Upper lobe of left lung (tissue), 6 donors: Measurements from ENCODE around the gene PRAME. TPM values are rescaled to one million over a fixed set of nuclear protein-coding genes. Genes with fewer than 3 reads are reported as not detected.

Source experiments
- ATAC-seq, 2 donors: fragments of 200-7000 bp; cut with Tn5 transposase; one replicate each; pipeline ENCODE4 v1.9.1; 2022; ENCODE audit warnings: mild to moderate bottlenecking in 2 of 2, moderate library complexity in 2 of 2; ENCODE audit not compliant: low FRiP score in 2 of 2
- DNase-seq, 2 donors: peaks; one replicate each; pipeline ENCODE4 v3.0.0-alpha.2; 2019 to 2020
- H3K27ac ChIP-seq, 4 donors: fragments of 200-600 bp; sonication (generic); one replicate each; pipeline ENCODE4 v1.5.1; 2016 to 2019
- H3K27me3 ChIP-seq, 4 donors: fragments of 200-600 bp; sonication (generic); one replicate each; pipeline ENCODE4 v1.5.1; 2017 to 2019
- H3K36me3 ChIP-seq, 4 donors: fragments of 200-600 bp; sonication (generic); one replicate each; pipeline ENCODE4 v1.5.1; 2016 to 2019
- H3K4me1 ChIP-seq, 4 donors: fragments of 200-600 bp; sonication (generic); one replicate each; pipeline ENCODE4 v1.5.1; 2018 to 2019
- H3K4me3 ChIP-seq, 4 donors: fragments of 200-600 bp; sonication (generic); one replicate each; pipeline ENCODE4 v1.5.1; 2017 to 2019; ENCODE audit warnings: mild to moderate bottlenecking in 2 of 4, moderate library complexity in 1 of 4
- H3K9me3 ChIP-seq, 4 donors: fragments of 200-600 bp; sonication (generic); one replicate each; pipeline ENCODE4 v1.5.1; 2018 to 2019
- EP300 ChIP-seq, 4 donors: sonication (generic); formaldehyde crosslinking; IDR thresholded peaks; one replicate each; pipeline ENCODE4 v1.5.1; 2017; ENCODE audit warnings: antibody characterized with exemption in 4 of 4, control low read depth in 2 of 4
- POLR2A ChIP-seq, 4 donors: fragments of 450-650 bp; IDR thresholded peaks; one replicate each; pipeline ENCODE4 v1.5.1; 2016 to 2017; ENCODE audit warnings: antibody characterized with exemption in 4 of 4, mild to moderate bottlenecking in 2 of 4
- POLR2AphosphoS5 ChIP-seq, 2 donors: sonication (generic); formaldehyde crosslinking; IDR thresholded peaks; one replicate each; pipeline ENCODE4 v1.5.1; 2017; ENCODE audit warnings: antibody characterized with exemption in 2 of 2
- WGBS, 2 donors: methylation state at CpG; one replicate each; pipeline ENCODE4 v1.1.5; 2017 to 2018; 5-methylcytosine and 5-hydroxymethylcytosine counted together
- total RNA-seq, 6 donors: library from RNA; depleted of rRNA in 4 of 6; stranded (reverse); fragments of >200 nt in 4 of 6; gene quantifications; one replicate each; pipeline versions ENCODE4 v1.1.0 to v1.2.1, GENCODE V29; 2016 to 2021
- TF ChIP-seq, protein P1 (sequence below), 6 experiments: fragments of 450-650 bp in 4 of 6; fragments of 200-600 bp in 2 of 6; sonication (generic) in 2 of 6; IDR thresholded peaks; one replicate each; pipeline ENCODE4 v1.5.1; 2016 to 2019; ENCODE audit warnings: antibody characterized with exemption in 6 of 6
- donor health status: DM: no; HTN: no; CAD: no; lungs with moderate emphysema.
- donor health status: DM: no; HTN: yes; CAD: no; lungs with severe emphysema.

Gene PRAME
- total RNA-seq, 6 donors from 2014 or later: 1.3 to 3.5 TPM; not detected in 4

- no peak overlapping the region for H3K27ac ChIP-seq
- ATAC-seq (peak in 1 of 2 donors; percentile 43), DNase-seq (no peak)
- H3K4me3 ChIP-seq: no peak overlapping the region
- WGBS, 2 donors: 53 to 57% methylated on average over 5 of the region's 5 CpGs
- H3K27me3 ChIP-seq: no peaks in the 10 kb centered on the region
- H3K9me3 ChIP-seq: no peaks in the 10 kb centered on the region
- no peaks in the 10 kb centered on the region for H3K36me3 ChIP-seq
- TF ChIP-seq POLR2A (IDR thresholded peaks at IDR 0.05) (no peak), POLR2AphosphoS5 (IDR thresholded peaks at IDR 0.05) (no peak), EP300 (IDR thresholded peaks at IDR 0.05) (no peak)
- TF ChIP-seq, protein P1, sequence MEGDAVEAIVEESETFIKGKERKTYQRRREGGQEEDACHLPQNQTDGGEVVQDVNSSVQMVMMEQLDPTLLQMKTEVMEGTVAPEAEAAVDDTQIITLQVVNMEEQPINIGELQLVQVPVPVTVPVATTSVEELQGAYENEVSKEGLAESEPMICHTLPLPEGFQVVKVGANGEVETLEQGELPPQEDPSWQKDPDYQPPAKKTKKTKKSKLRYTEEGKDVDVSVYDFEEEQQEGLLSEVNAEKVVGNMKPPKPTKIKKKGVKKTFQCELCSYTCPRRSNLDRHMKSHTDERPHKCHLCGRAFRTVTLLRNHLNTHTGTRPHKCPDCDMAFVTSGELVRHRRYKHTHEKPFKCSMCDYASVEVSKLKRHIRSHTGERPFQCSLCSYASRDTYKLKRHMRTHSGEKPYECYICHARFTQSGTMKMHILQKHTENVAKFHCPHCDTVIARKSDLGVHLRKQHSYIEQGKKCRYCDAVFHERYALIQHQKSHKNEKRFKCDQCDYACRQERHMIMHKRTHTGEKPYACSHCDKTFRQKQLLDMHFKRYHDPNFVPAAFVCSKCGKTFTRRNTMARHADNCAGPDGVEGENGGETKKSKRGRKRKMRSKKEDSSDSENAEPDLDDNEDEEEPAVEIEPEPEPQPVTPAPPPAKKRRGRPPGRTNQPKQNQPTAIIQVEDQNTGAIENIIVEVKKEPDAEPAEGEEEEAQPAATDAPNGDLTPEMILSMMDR (IDR thresholded peaks at IDR 0.05): no peak
- H3K4me1 ChIP-seq: no peaks in the 10 kb centered on the region
Observed at GRCh38 chr22:22546490-22546889, 12.6 kb downstream of the PRAME start.

DNA sequence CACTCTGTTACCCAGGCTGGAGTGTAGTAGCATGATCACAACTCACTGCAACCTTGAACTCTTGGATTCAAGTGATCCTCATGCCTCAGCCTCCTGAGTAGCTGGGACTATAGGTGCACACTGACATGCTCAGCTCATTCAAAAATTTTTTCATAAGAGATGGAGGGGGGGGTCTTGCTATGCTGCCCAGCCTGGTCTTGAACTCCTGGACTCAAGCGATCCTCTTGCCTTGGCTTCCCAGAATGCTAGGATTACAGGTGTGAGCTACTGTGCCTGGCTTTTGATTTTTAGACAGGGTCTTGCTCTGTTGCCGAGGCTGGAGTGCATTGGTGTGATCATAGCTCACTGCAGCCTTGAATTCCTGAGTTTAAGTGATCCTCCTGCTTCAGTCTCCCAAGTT is 14.0 kb downstream of the PRAME start:
- TF ChIP-seq POLR2AphosphoS5 (IDR thresholded peaks at IDR 0.05) (no peak), EP300 (IDR thresholded peaks at IDR 0.05) (no peak), POLR2A (IDR thresholded peaks at IDR 0.05) (no peak)
- TF ChIP-seq, protein P1 (IDR thresholded peaks at IDR 0.05): no peak
- Histone ChIP-seq H3K4me1 (no peaks in the 10 kb centered on the region), H3K36me3 (no peaks in the 10 kb centered on the region), H3K9me3 (no peaks in the 10 kb centered on the region), H3K4me3 (no peak overlapping the region), H3K27ac (no peak overlapping the region), H3K27me3 (no peaks in the 10 kb centered on the region)
- ATAC-seq (no peak), DNase-seq (no peak)
- WGBS, 2 donors: 79 to 100% methylated on average over 1 to 2 of the region's 2 CpGs

DNA sequence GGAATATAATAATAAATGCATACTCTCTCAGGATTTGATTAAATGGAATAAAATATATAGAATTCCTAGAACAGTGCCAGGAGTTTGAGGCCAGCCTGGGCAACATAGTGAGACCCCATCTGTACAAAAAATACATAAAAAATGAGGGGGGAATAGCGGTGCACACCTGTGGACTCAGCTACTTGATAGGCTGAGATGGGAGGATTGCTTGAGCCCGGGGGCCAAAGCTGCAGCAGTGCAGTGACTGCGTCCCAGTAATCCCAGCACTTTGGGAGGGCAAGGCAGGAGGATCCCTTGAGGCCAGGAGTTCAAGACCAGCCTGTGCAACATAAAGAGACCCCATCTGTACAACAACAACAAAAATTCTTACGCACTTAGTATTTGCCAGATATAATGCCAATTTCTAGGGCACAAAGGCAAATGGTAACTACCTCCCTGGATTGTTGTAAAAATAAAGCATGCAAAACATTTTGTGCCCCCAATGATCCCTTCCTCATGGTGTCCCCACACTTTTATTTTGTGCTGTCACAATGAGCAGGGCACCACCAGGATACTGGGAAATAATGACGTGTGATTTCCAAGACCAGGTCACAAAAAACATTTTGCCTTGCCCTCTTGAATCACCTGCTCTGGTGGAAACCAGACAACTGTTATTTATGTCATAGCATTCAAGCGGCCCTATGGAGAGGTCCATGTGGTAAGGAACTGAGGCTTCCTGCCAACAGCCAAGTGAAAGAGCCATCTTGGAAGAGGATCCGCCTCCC is 20.7 kb downstream of the PRAME start:
- Histone ChIP-seq H3K27me3 (no peaks in the 10 kb centered on the region), H3K9me3 (no peaks in the 10 kb centered on the region), H3K4me1 (no peaks in the 10 kb centered on the region), H3K36me3 (no peaks in the 10 kb centered on the region), H3K4me3 (no peak overlapping the region), H3K27ac (no peak overlapping the region)
- TF ChIP-seq EP300 (IDR thresholded peaks at IDR 0.05): no peak
- TF ChIP-seq POLR2A (IDR thresholded peaks at IDR 0.05): no peak
- no peak for TF ChIP-seq POLR2AphosphoS5 (IDR thresholded peaks at IDR 0.05)
- TF ChIP-seq, protein P1 (IDR thresholded peaks at IDR 0.05): no peak
- DNase-seq (no peak), ATAC-seq (no peak)
- WGBS, 2 donors: 82 to 88% methylated on average over 7 of the region's 7 CpGs

- 29 to 75% methylated on average over 1 of the region's 1 CpG for WGBS, 2 donors
- Histone ChIP-seq H3K4me1 (no peaks in the 10 kb centered on the region), H3K27me3 (no peaks in the 10 kb centered on the region), H3K36me3 (no peaks in the 10 kb centered on the region), H3K4me3 (no peak overlapping the region), H3K9me3 (no peaks in the 10 kb centered on the region), H3K27ac (no peak overlapping the region)
- TF ChIP-seq EP300 (IDR thresholded peaks at IDR 0.05) (no peak), POLR2AphosphoS5 (IDR thresholded peaks at IDR 0.05) (no peak), POLR2A (IDR thresholded peaks at IDR 0.05) (no peak)
- TF ChIP-seq, protein P1 (IDR thresholded peaks at IDR 0.05): no peak
- ATAC-seq (no peak), DNase-seq (no peak)
Observed at GRCh38 chr22:22536916-22537315, 22.1 kb downstream of the PRAME start.

GRCh38 chr22:22536515-22536914 is 22.6 kb downstream of the PRAME start:
- TF ChIP-seq, protein P1 (IDR thresholded peaks at IDR 0.05): no peak
- TF ChIP-seq POLR2AphosphoS5 (IDR thresholded peaks at IDR 0.05) (no peak), POLR2A (IDR thresholded peaks at IDR 0.05) (no peak), EP300 (IDR thresholded peaks at IDR 0.05) (no peak)
- no peak for ATAC-seq
- DNase-seq: no peak
- Histone ChIP-seq H3K9me3 (no peaks in the 10 kb centered on the region), H3K36me3 (no peaks in the 10 kb centered on the region), H3K4me1 (no peaks in the 10 kb centered on the region), H3K27ac (no peak overlapping the region), H3K27me3 (no peaks in the 10 kb centered on the region), H3K4me3 (no peak overlapping the region)
- WGBS, 2 donors: 78 to 96% methylated on average over 6 of the region's 6 CpGs
